IPS-20b (cell line): Measurements from ENCODE around the gene FBXO3.

Source experiments
- H3K27ac ChIP-seq: one replicate; pipeline ENCODE4 v1.5.1; 2013; ENCODE audit warnings: low read length
- H3K27me3 ChIP-seq: 2 replicates; pipeline ENCODE4 v1.6.1; 2013; ENCODE audit warnings: mild to moderate bottlenecking, low read length, inconsistent platforms; ENCODE audit not compliant: insufficient read depth
- H3K36me3 ChIP-seq: 2 replicates; pipeline ENCODE4 v1.6.1; 2013; ENCODE audit warnings: low read depth, mild to moderate bottlenecking, inconsistent platforms, low read length, moderate library complexity; ENCODE audit not compliant: insufficient read depth
- H3K4me1 ChIP-seq: 2 replicates; pipeline ENCODE4 v1.6.1; 2013; ENCODE audit warnings: mild to moderate bottlenecking, control low read depth, inconsistent platforms, low read length, moderate library complexity; ENCODE audit not compliant: insufficient read depth
- H3K4me3 ChIP-seq: 2 replicates; pipeline ENCODE4 v1.5.1; 2013; ENCODE audit warnings: mild to moderate bottlenecking, low read length, inconsistent platforms
- H3K9ac ChIP-seq: 2 replicates; pipeline ENCODE4 v1.6.1; 2013; ENCODE audit warnings: low read depth, mild to moderate bottlenecking, inconsistent platforms, low read length, moderate library complexity
- H3K9me3 ChIP-seq: 2 replicates; pipeline ENCODE4 v1.6.1; 2013; ENCODE audit warnings: mild to moderate bottlenecking, low read depth, low read length, inconsistent platforms; ENCODE audit not compliant: insufficient read depth

The FBXO3 gene

GRCh38 chr11:33785609-33786008 lies 11.3 kb upstream of the FBXO3 start:
- no peaks in the 10 kb centered on the region for H3K9me3 ChIP-seq

GRCh38 chr11:33779849-33780528 lies 5.7 kb upstream of the FBXO3 start:
- Histone ChIP-seq H3K9me3 (no peaks in the 10 kb centered on the region), H3K9ac (no peak overlapping the region), H3K4me1 (peaks cover 23% of the 10 kb centered on the region), H3K4me3 (no peak overlapping the region), H3K27ac (no peak overlapping the region), H3K27me3 (peaks cover 18% of the 10 kb centered on the region), H3K36me3 (no peaks in the 10 kb centered on the region)

More at GRCh38 chr11:33785609-33786008, 11.3 kb upstream of the FBXO3 start:
- H3K27me3 ChIP-seq: no peaks in the 10 kb centered on the region; the same call in 1 of the 2 replicates
- no peak overlapping the region for H3K4me3 ChIP-seq
- H3K36me3 ChIP-seq: no peaks in the 10 kb centered on the region
- H3K4me1 ChIP-seq: no peaks in the 10 kb centered on the region
- no peak overlapping the region for H3K9ac ChIP-seq
- H3K27ac ChIP-seq: no peak overlapping the region

- no peak overlapping the region for H3K4me3 ChIP-seq
- no peak overlapping the region for H3K27ac ChIP-seq
- no peak overlapping the region; the same call in 1 of the 2 replicates for H3K9ac ChIP-seq
- H3K27me3 ChIP-seq: peaks cover 23% of the 10 kb centered on the region
- H3K4me1 ChIP-seq: peaks cover 23% of the 10 kb centered on the region
- no peaks in the 10 kb centered on the region for H3K36me3 ChIP-seq
- no peaks in the 10 kb centered on the region for H3K9me3 ChIP-seq
These were observed 4.4 kb upstream of the FBXO3 start for GRCh38 chr11:33778675-33779074.

- H3K4me3 ChIP-seq: no peak overlapping the region
- no peaks in the 10 kb centered on the region for H3K9me3 ChIP-seq
These were observed 3.6 kb upstream of the FBXO3 start for GRCh38 chr11:33777906-33778305.

GRCh38 chr11:33775832-33776470 lies 1.6 kb upstream of the FBXO3 start:
- no peaks in the 10 kb centered on the region for H3K36me3 ChIP-seq
- no peak overlapping the region for H3K9ac ChIP-seq
- peaks cover 26% of the 10 kb centered on the region for H3K4me1 ChIP-seq
- no peaks in the 10 kb centered on the region for H3K9me3 ChIP-seq
- no peak overlapping the region for H3K4me3 ChIP-seq
- no peak overlapping the region for H3K27ac ChIP-seq
- peaks cover 37% of the 10 kb centered on the region for H3K27me3 ChIP-seq

More at GRCh38 chr11:33777906-33778305, 3.6 kb upstream of the FBXO3 start:
- Histone ChIP-seq H3K4me1 (peaks cover 26% of the 10 kb centered on the region), H3K9ac (no peak overlapping the region; the same call in 1 of the 2 replicates), H3K27ac (no peak overlapping the region), H3K36me3 (no peaks in the 10 kb centered on the region), H3K27me3 (peaks cover 31% of the 10 kb centered on the region)

- no peaks in the 10 kb centered on the region for H3K9me3 ChIP-seq
- H3K27ac ChIP-seq: no peak overlapping the region
- peaks cover 26% of the 10 kb centered on the region for H3K4me1 ChIP-seq
- H3K9ac ChIP-seq: no peak overlapping the region
- no peaks in the 10 kb centered on the region for H3K36me3 ChIP-seq
- H3K27me3 ChIP-seq: peaks cover 37% of the 10 kb centered on the region
- H3K4me3 ChIP-seq: peak overlapping the region; percentile 80; the same call in 1 of the 2 replicates
These were observed 1.1 kb upstream of the FBXO3 start for GRCh38 chr11:33775467-33775807.

GRCh38 chr11:33774736-33775466 lies 581 bp upstream of the FBXO3 start:
- H3K27me3 ChIP-seq: peaks cover 37% of the 10 kb centered on the region
- peak overlapping the region; percentile 71; the same call in 1 of the 2 replicates for H3K9ac ChIP-seq
- H3K36me3 ChIP-seq: no peaks in the 10 kb centered on the region
- H3K4me3 ChIP-seq: peak overlapping the region; percentile 80
- peaks cover 27% of the 10 kb centered on the region for H3K4me1 ChIP-seq
- H3K27ac ChIP-seq: no peak overlapping the region
- H3K9me3 ChIP-seq: no peaks in the 10 kb centered on the region

- peaks cover 2% of the 10 kb centered on the region for H3K36me3 ChIP-seq
- H3K27me3 ChIP-seq: peaks cover 37% of the 10 kb centered on the region
- no peak overlapping the region for H3K27ac ChIP-seq
- H3K9ac ChIP-seq: peak overlapping the region; percentile 77; the same call in 1 of the 2 replicates
- no peaks in the 10 kb centered on the region for H3K9me3 ChIP-seq
- H3K4me1 ChIP-seq: peaks cover 17% of the 10 kb centered on the region
- peak overlapping the region; percentile 85 for H3K4me3 ChIP-seq
These were observed 825 bp downstream of the FBXO3 start for GRCh38 chr11:33773404-33773986.

- Histone ChIP-seq H3K4me1 (peaks cover 11% of the 10 kb centered on the region), H3K9ac (no peak overlapping the region), H3K27ac (no peak overlapping the region), H3K4me3 (peak overlapping the region; percentile 85; the same call in 1 of the 2 replicates), H3K27me3 (peaks cover 37% of the 10 kb centered on the region), H3K9me3 (no peaks in the 10 kb centered on the region), H3K36me3 (peaks cover 9% of the 10 kb centered on the region)
These were observed 1.4 kb downstream of the FBXO3 start for GRCh38 chr11:33772870-33773269.

GRCh38 chr11:33772300-33772699 lies 2.0 kb downstream of the FBXO3 start:
- no peaks in the 10 kb centered on the region for H3K9me3 ChIP-seq
- no peak overlapping the region for H3K9ac ChIP-seq
- H3K27ac ChIP-seq: no peak overlapping the region
- H3K4me3 ChIP-seq: no peak overlapping the region
- peaks cover 13% of the 10 kb centered on the region for H3K36me3 ChIP-seq
- peaks cover 37% of the 10 kb centered on the region for H3K27me3 ChIP-seq
- peaks cover 9% of the 10 kb centered on the region for H3K4me1 ChIP-seq

- no peak overlapping the region for H3K4me3 ChIP-seq
- H3K27ac ChIP-seq: no peak overlapping the region
- no peak overlapping the region for H3K9ac ChIP-seq
- peaks cover 7% of the 10 kb centered on the region for H3K4me1 ChIP-seq
- H3K9me3 ChIP-seq: no peaks in the 10 kb centered on the region
- peaks cover 22% of the 10 kb centered on the region for H3K27me3 ChIP-seq
- peaks cover 30% of the 10 kb centered on the region for H3K36me3 ChIP-seq
These were observed 4.1 kb downstream of the FBXO3 start for GRCh38 chr11:33770236-33770635.
